Transverse colon (tissue), 4 donors: ENCODE data around the gene PRKAA2. TPM values are rescaled to one million over a fixed set of nuclear protein-coding genes. Genes with fewer than 3 reads are reported as not detected.

ENCODE experiments used
- DNase-seq: peaks from one replicate; pipeline ENCODE4 v3.0.0-alpha.2; 2019
- H3K27ac ChIP-seq, 4 donors: fragments of 200-600 bp; sonication (generic); 2 replicates each; pipeline ENCODE4 v1.5.1; 2016 to 2018; ENCODE audit warnings: inconsistent platforms in 4 of 4
- H3K27me3 ChIP-seq: fragments of 200-600 bp; sonication (generic); 2 replicates; pipeline ENCODE4 v1.5.1; 2017; ENCODE audit warnings: inconsistent platforms
- H3K36me3 ChIP-seq, 4 donors: fragments of 200-600 bp; sonication (generic); 2 replicates each; pipeline ENCODE4 v1.5.1; 2017 to 2019; ENCODE audit warnings: inconsistent platforms in 4 of 4
- H3K4me1 ChIP-seq, 4 donors: fragments of 200-600 bp; sonication (generic); 2 replicates each; pipeline ENCODE4 v1.5.1; 2017 to 2020; ENCODE audit warnings: inconsistent platforms in 4 of 4
- H3K4me3 ChIP-seq, 4 donors: fragments of 200-600 bp; sonication (generic); 1 replicate in 1 of 4; 2 replicates in 3 of 4; pipeline versions ENCODE4 v1.5.1 to v1.6.1; 2017 to 2019; ENCODE audit warnings: inconsistent platforms in 4 of 4
- H3K9me3 ChIP-seq, 2 donors: fragments of 200-600 bp; sonication (generic); 2 replicates each; pipeline ENCODE4 v1.5.1; 2017 to 2019; ENCODE audit warnings: inconsistent platforms in 2 of 2
- EP300 ChIP-seq: sonication (generic); formaldehyde crosslinking; IDR thresholded peaks from one replicate; pipeline ENCODE4 v1.6.1; 2017; ENCODE audit warnings: antibody characterized with exemption, low read depth
- POLR2A ChIP-seq: fragments of 450-650 bp; IDR thresholded peaks from one replicate; pipeline ENCODE4 v1.6.1; 2016; ENCODE audit warnings: antibody characterized with exemption, mild to moderate bottlenecking, moderate library complexity
- POLR2AphosphoS5 ChIP-seq, 3 donors: sonication (generic); formaldehyde crosslinking; IDR thresholded peaks; one replicate each; pipeline ENCODE4 v1.6.1; 2016; ENCODE audit warnings: antibody characterized with exemption in 3 of 3
- WGBS, 2 donors: methylation state at CpG; one replicate each; pipeline ENCODE4 v1.1.5; 2018; ENCODE audit warnings: low coverage in 1 of 2; 5-methylcytosine and 5-hydroxymethylcytosine counted together
- in situ Hi-C, 4 donors: fragments of 200-750 bp; cut with MboI; loops; one replicate each; pipeline versions ENCODE4 v1.15.0 to v1.15.1; 2017; ENCODE audit warnings: low sequenced_read_pairs in 3 of 4, low pct_ligation_motif_present in 1 of 4, low pct_unique_long_range_greater_than_20kb in 1 of 4
- intact Hi-C: fragments of 100-400 bp; cut with DNase I; formaldehyde crosslinking; loops from one replicate; pipeline ENCODE4 v1.15.1; 2023; ENCODE audit warnings: low total_unique reads
- small RNA-seq, 4 donors: library from RNA; depleted of rRNA; stranded (forward); fragments of <200 nt; gene quantifications; one replicate each; pipeline ENCODE3, GENCODE V24; 2016
- total RNA-seq, 4 donors: library from RNA; depleted of rRNA; stranded (reverse); fragments of >200 nt; gene quantifications; one replicate each; pipeline ENCODE4 v1.1.0, GENCODE V29; 2016
- TF ChIP-seq, protein P1 (sequence below), 5 experiments: fragments of 200-600 bp in 3 of 5; fragments of 450-650 bp in 2 of 5; sonication (generic) in 3 of 5; IDR thresholded peaks; 1 replicate in 2 of 5; 2 replicates in 3 of 5; pipeline ENCODE4 v1.5.1; 2016 to 2017; ENCODE audit warnings: antibody characterized with exemption in 5 of 5, inconsistent platforms in 3 of 5, mild to moderate bottlenecking in 2 of 5, moderate library complexity in 1 of 5

The PRKAA2 gene
- total RNA-seq, 4 donors from 2014 or later = 2.6 to 8.9 (median 5.3) TPM

DNA sequence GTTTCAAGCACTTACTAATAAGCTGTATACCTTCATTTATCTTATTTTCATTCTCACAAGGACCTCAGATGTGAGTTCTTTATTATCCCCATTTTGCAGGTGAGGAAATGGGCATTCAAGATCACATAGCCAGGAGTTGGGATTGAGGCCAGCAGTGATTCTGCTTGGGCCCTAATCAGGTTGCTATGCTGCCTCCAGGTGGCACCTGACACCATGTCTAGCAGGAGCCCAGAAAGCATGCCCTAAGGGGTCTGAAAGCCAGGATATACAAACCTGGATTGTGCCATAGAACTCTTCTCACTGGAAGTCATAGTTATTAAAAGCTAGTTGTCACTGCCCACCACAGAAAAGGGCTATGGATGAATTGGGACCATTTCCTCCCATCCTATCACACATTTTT is 113.0 kb downstream of the PRKAA2 start:
- intact Hi-C loops (no loop called here), in situ Hi-C loops (no loop called here)
- H3K4me3 ChIP-seq = no peak overlapping the region
- H3K4me1 ChIP-seq = no peaks in the 10 kb centered on the region
- DNase-seq = peak; percentile 27
- TF ChIP-seq, protein P1, sequence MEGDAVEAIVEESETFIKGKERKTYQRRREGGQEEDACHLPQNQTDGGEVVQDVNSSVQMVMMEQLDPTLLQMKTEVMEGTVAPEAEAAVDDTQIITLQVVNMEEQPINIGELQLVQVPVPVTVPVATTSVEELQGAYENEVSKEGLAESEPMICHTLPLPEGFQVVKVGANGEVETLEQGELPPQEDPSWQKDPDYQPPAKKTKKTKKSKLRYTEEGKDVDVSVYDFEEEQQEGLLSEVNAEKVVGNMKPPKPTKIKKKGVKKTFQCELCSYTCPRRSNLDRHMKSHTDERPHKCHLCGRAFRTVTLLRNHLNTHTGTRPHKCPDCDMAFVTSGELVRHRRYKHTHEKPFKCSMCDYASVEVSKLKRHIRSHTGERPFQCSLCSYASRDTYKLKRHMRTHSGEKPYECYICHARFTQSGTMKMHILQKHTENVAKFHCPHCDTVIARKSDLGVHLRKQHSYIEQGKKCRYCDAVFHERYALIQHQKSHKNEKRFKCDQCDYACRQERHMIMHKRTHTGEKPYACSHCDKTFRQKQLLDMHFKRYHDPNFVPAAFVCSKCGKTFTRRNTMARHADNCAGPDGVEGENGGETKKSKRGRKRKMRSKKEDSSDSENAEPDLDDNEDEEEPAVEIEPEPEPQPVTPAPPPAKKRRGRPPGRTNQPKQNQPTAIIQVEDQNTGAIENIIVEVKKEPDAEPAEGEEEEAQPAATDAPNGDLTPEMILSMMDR (IDR thresholded peaks at IDR 0.05) = peak in 2 of 5 experiments; percentile 29 to 36
- TF ChIP-seq POLR2AphosphoS5 (IDR thresholded peaks at IDR 0.05) = no peak
- H3K27ac ChIP-seq = no peak overlapping the region
- H3K9me3 ChIP-seq = no peaks in the 10 kb centered on the region
- H3K36me3 ChIP-seq = no peaks in the 10 kb centered on the region
- H3K27me3 ChIP-seq = no peaks in the 10 kb centered on the region

DNA sequence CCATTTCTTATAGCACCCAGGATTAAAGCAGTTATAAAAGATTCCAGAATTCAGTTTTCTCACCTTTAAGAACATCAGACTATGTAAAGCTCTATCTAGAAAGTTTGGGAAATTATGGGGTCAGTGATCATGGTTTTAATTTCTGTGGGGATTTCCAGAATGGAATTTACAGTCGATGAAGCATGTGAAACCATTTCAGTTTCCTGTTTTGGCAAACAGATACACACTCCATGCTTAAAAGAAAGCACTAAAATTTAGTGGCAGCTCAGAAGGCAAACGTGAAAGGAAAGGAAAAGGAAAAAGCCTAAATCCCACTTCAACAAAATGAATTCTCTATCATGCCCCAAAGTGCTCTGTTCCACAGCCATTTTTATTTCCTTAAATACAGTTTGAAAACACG is 113.7 kb downstream of the PRKAA2 start:
- 17 to 22% methylated on average over 3 of the region's 3 CpGs for WGBS, 2 donors
- in situ Hi-C loops = no loop called here

More for the DNA sequence above, 113.7 kb downstream of the PRKAA2 start:
- no peak for TF ChIP-seq POLR2AphosphoS5 (IDR thresholded peaks at IDR 0.05)
- TF ChIP-seq, protein P1 (IDR thresholded peaks at IDR 0.05) = no peak
- no peak for TF ChIP-seq EP300
- TF ChIP-seq POLR2A = no peak
- Histone ChIP-seq H3K4me1 (no peaks in the 10 kb centered on the region), H3K27me3 (no peaks in the 10 kb centered on the region), H3K9me3 (no peaks in the 10 kb centered on the region), H3K27ac (no peak overlapping the region), H3K4me3 (no peak overlapping the region), H3K36me3 (no peaks in the 10 kb centered on the region)
- intact Hi-C loops = no loop called here
- no peak for DNase-seq

Small RNAs within 50 kb of the gene (small RNA-seq; reads per million reads assigned to genes)
- 0 reads per million in 4 donors for gene AC099789.1

Other genes starting within 250 kb of the PRKAA2 start
- 10 to 100 TPM; 51.2 to 75.1 (median 63.3) TPM for gene PLPP3, start 65.8 kb upstream of the PRKAA2 start, total RNA-seq
- 1 to 10 TPM; 2.4 to 7.1 (median 5.6) TPM for gene FYB2, start 174.1 kb downstream of the PRKAA2 start, total RNA-seq
- gene C8A, start 209.5 kb downstream of the PRKAA2 start, total RNA-seq = not detected